ENCODE results near the gene MRTFA.

DNA sequence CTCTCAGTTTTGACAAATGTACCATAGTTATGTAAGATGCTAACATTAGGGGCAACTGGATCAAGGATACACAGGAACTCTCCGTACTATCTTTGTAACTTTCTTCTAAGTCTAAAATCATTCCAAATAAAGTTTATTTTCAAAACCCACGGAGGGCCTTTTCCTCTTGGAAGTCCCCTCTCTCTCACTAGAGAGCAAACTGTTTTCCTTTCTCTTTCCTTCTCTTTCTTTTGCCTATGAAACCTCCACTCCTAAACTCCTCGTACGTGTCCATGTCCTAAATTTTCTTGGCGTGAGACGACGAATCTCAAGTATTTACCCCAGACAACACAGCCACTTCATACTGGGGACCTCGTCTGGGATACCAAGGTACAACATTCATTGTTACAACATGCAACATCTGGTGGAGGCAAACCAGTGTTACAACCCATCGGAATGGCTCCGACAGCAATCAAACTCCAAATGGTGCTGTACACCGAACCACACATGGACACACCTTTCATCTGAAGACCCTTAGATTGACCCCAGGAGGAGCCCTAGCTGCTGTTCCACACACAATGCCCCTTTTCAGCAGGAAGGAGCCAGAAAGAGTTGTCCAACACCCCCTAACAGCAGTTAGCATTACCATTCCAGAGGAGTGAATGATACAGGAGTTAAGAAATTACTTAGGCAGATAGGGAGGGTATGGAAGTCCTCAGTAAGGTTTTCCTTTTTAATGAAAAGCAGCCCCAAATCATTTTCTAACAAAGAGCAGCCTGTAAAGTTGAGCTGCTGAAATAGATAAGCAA, 158.0 kb downstream of the MRTFA start:
- TF ChIP-seq, protein P1, sequence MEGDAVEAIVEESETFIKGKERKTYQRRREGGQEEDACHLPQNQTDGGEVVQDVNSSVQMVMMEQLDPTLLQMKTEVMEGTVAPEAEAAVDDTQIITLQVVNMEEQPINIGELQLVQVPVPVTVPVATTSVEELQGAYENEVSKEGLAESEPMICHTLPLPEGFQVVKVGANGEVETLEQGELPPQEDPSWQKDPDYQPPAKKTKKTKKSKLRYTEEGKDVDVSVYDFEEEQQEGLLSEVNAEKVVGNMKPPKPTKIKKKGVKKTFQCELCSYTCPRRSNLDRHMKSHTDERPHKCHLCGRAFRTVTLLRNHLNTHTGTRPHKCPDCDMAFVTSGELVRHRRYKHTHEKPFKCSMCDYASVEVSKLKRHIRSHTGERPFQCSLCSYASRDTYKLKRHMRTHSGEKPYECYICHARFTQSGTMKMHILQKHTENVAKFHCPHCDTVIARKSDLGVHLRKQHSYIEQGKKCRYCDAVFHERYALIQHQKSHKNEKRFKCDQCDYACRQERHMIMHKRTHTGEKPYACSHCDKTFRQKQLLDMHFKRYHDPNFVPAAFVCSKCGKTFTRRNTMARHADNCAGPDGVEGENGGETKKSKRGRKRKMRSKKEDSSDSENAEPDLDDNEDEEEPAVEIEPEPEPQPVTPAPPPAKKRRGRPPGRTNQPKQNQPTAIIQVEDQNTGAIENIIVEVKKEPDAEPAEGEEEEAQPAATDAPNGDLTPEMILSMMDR (conservative IDR thresholded peaks at IDR 0.05), result no peak
- no peak for TF ChIP-seq EZH2 (IDR thresholded peaks at IDR 0.05; ENCODE audit: low read depth)

Data from PC-9 (cell line).